ENCODE results near the gene TGFB1. TPM values are rescaled to one million over a fixed set of nuclear protein-coding genes. Genes with fewer than 3 reads are reported as not detected.
"Not testable (repeated sequence)": the region's sequence is repeated elsewhere in the genome, so short reads cannot be mapped to it uniquely, and the experiment has no call there.

Gene TGFB1
- polyA plus RNA-seq, 1 donor (not counting 4 experiments of a cell fraction or from before 2014, with no cell fraction given) = 5.8 TPM

DNA sequence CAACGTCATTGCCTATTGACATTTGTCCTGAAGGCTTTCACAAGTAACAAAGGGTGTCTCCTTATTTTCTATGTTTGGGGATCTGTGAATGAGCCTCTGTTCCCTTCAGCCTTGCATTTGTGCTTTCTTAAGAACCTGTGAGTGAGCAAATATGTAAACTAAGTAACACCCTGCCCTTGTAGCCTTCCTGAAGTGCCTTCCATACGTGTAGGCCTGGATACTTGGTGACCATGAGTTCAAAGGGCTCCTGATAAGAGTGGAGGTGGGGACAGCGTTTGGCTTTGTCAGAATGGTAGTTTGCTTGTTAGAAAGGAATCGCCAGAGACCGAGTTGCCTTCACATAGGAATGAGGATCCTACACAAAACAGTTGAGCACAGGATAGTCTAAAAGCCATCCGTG, 58.2 kb downstream of the TGFB1 start:
- Histone ChIP-seq H3K27me3 (ENCODE audit: control insufficient read depth, extremely low read depth, insufficient read depth, low read length) (no peaks in the 10 kb centered on the region), H3K4me3 (ENCODE audit: control insufficient read depth in 2 of 3, extremely low read depth in 1 of 3, insufficient read depth in 2 of 3, low read depth in 1 of 3, low read length in 3 of 3) (no peak overlapping the region), H3K4me2 (ENCODE audit: control insufficient read depth, extremely low read depth, insufficient read depth, low read depth, low read length) (no peak overlapping the region), H3K9me1 (ENCODE audit: control insufficient read depth, extremely low read depth, insufficient read depth, low read length) (no peaks in the 10 kb centered on the region), H4K20me1 (ENCODE audit: control insufficient read depth, extremely low read depth, insufficient read depth, low read length) (peaks cover 13% of the 10 kb centered on the region), H3K27ac (ENCODE audit: control insufficient read depth, insufficient read depth, low read length) (no peak overlapping the region), H3K4me1 (ENCODE audit: control insufficient read depth, extremely low read depth, insufficient read depth, low read length) (peaks cover 11% of the 10 kb centered on the region), H3K9ac (ENCODE audit: control insufficient read depth, extremely low read depth, insufficient read depth, low read length) (no peak overlapping the region), H3K36me3 (ENCODE audit: control insufficient read depth in 2 of 2, extremely low read depth in 1 of 2, insufficient read depth in 2 of 2, low read length in 2 of 2) (peaks cover 67 to 78% of the 10 kb centered on the region in 2 experiments), H3K9me3 (ENCODE audit: control insufficient read depth, low read depth, low read length) (no peaks in the 10 kb centered on the region), H2AFZ (ENCODE audit: control insufficient read depth, low read length) (no peak overlapping the region), H3K79me2 (ENCODE audit: control insufficient read depth, insufficient read depth, low read length) (peaks cover 2% of the 10 kb centered on the region)
- TF ChIP-seq, protein P1, sequence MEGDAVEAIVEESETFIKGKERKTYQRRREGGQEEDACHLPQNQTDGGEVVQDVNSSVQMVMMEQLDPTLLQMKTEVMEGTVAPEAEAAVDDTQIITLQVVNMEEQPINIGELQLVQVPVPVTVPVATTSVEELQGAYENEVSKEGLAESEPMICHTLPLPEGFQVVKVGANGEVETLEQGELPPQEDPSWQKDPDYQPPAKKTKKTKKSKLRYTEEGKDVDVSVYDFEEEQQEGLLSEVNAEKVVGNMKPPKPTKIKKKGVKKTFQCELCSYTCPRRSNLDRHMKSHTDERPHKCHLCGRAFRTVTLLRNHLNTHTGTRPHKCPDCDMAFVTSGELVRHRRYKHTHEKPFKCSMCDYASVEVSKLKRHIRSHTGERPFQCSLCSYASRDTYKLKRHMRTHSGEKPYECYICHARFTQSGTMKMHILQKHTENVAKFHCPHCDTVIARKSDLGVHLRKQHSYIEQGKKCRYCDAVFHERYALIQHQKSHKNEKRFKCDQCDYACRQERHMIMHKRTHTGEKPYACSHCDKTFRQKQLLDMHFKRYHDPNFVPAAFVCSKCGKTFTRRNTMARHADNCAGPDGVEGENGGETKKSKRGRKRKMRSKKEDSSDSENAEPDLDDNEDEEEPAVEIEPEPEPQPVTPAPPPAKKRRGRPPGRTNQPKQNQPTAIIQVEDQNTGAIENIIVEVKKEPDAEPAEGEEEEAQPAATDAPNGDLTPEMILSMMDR (optimal IDR thresholded peaks at IDR 0.05 in 1 of 3, IDR thresholded peaks at IDR 0.05 in 1 of 3, conservative IDR thresholded peaks at IDR 0.05 in 1 of 3; ENCODE audit: extremely low read depth in 1 of 3, insufficient read depth in 2 of 3, low read length in 3 of 3) = no peak
- TF ChIP-seq EZH2 (IDR thresholded peaks at IDR 0.05; ENCODE audit: low read length) = no peak
- FAIRE-seq (no peak), DNase-seq (ENCODE audit: low read depth, low spot score) (no peak)
- dilution Hi-C loops (cut with MboI; ENCODE audit: extremely low pct_ligation_motif_present, low sequenced_read_pairs) = no loop called here

DNA sequence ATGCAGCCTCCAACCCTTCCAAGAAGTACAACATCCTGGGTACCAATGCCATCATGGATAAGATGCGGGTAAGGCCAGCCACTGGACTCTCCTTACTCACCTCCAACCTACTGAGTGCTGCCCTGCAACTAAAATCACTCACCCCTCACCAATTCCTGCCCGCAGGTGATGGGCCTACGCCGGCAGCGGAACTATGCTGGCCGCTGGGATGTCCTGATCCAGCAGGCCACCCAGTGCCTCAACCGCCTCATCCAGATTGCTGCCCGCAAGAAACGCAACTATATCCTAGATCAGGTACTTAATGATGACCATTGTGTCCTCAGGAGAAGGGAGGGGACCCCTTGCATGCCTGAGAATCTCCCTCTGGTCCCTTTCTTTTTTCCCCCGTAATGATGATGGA, 59.3 kb downstream of the TGFB1 start:
- Histone ChIP-seq H2AFZ (ENCODE audit: control insufficient read depth, low read length) (no peak overlapping the region), H3K27ac (ENCODE audit: control insufficient read depth, insufficient read depth, low read length) (no peak overlapping the region), H3K9me1 (ENCODE audit: control insufficient read depth, extremely low read depth, insufficient read depth, low read length) (no peaks in the 10 kb centered on the region), H3K4me1 (ENCODE audit: control insufficient read depth, extremely low read depth, insufficient read depth, low read length) (peaks cover 11% of the 10 kb centered on the region), H3K27me3 (ENCODE audit: control insufficient read depth, extremely low read depth, insufficient read depth, low read length) (no peaks in the 10 kb centered on the region), H3K9me3 (ENCODE audit: control insufficient read depth, low read depth, low read length) (no peaks in the 10 kb centered on the region), H3K79me2 (ENCODE audit: control insufficient read depth, insufficient read depth, low read length) (peaks cover 2% of the 10 kb centered on the region), H4K20me1 (ENCODE audit: control insufficient read depth, extremely low read depth, insufficient read depth, low read length) (peaks cover 13% of the 10 kb centered on the region), H3K4me2 (ENCODE audit: control insufficient read depth, extremely low read depth, insufficient read depth, low read depth, low read length) (no peak overlapping the region), H3K36me3 (ENCODE audit: control insufficient read depth in 2 of 2, extremely low read depth in 1 of 2, insufficient read depth in 2 of 2, low read length in 2 of 2) (peaks cover 63 to 73% of the 10 kb centered on the region in 2 experiments), H3K9ac (ENCODE audit: control insufficient read depth, extremely low read depth, insufficient read depth, low read length) (no peak overlapping the region), H3K4me3 (ENCODE audit: control insufficient read depth in 2 of 3, extremely low read depth in 1 of 3, insufficient read depth in 2 of 3, low read depth in 1 of 3, low read length in 3 of 3) (no peak overlapping the region)
- dilution Hi-C loops (cut with MboI; ENCODE audit: extremely low pct_ligation_motif_present, low sequenced_read_pairs) = no loop called here
- FAIRE-seq = no peak
- TF ChIP-seq, protein P1 (optimal IDR thresholded peaks at IDR 0.05 in 1 of 3, IDR thresholded peaks at IDR 0.05 in 1 of 3, conservative IDR thresholded peaks at IDR 0.05 in 1 of 3; ENCODE audit: extremely low read depth in 1 of 3, insufficient read depth in 2 of 3, low read length in 3 of 3) = no peak
- no peak for TF ChIP-seq EZH2 (IDR thresholded peaks at IDR 0.05; ENCODE audit: low read length)
- no peak for DNase-seq (ENCODE audit: low read depth, low spot score)

DNA sequence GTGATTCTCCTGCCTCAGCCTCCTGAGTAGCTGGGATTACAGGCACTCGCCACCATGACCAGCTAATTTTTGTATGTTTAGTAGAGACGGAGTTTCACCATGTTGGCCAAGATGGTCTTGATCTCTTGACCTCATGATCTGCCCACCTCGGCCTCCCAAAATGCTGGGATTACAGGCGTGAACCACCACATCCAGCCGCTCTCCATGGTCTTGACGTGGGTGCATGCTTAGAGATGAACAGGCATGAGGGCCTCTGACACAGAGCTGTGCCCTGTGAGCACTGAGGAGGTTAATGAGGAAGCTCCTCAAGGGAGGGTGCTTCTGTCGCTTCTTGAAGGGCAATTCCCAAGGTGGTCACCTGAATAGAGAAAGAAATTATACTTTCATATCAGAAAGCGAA, 63.9 kb downstream of the TGFB1 start:
- H4K20me1 ChIP-seq (ENCODE audit: control insufficient read depth, extremely low read depth, insufficient read depth, low read length); FAIRE-seq; DNase-seq (ENCODE audit: low read depth, low spot score); dilution Hi-C loops (cut with MboI; ENCODE audit: extremely low pct_ligation_motif_present, low sequenced_read_pairs); H3K9ac ChIP-seq (ENCODE audit: control insufficient read depth, extremely low read depth, insufficient read depth, low read length); H3K79me2 ChIP-seq (ENCODE audit: control insufficient read depth, insufficient read depth, low read length); H3K9me1 ChIP-seq (ENCODE audit: control insufficient read depth, extremely low read depth, insufficient read depth, low read length); H3K27ac ChIP-seq (ENCODE audit: control insufficient read depth, insufficient read depth, low read length); H3K4me3 ChIP-seq (ENCODE audit: control insufficient read depth in 2 of 3, extremely low read depth in 1 of 3, insufficient read depth in 2 of 3, low read depth in 1 of 3, low read length in 3 of 3); H3K9me3 ChIP-seq (ENCODE audit: control insufficient read depth, low read depth, low read length); H2AFZ ChIP-seq (ENCODE audit: control insufficient read depth, low read length); H3K4me1 ChIP-seq (ENCODE audit: control insufficient read depth, extremely low read depth, insufficient read depth, low read length); H3K27me3 ChIP-seq (ENCODE audit: control insufficient read depth, extremely low read depth, insufficient read depth, low read length); H3K4me2 ChIP-seq (ENCODE audit: control insufficient read depth, extremely low read depth, insufficient read depth, low read depth, low read length): not testable (repeated sequence)
- H3K36me3 ChIP-seq (ENCODE audit: control insufficient read depth in 2 of 2, extremely low read depth in 1 of 2, insufficient read depth in 2 of 2, low read length in 2 of 2) = peaks cover 37 to 52% of the 10 kb centered on the region in 2 experiments
